ENCODE measurements around the gene PTGDR2.

The PTGDR2 gene

DNA sequence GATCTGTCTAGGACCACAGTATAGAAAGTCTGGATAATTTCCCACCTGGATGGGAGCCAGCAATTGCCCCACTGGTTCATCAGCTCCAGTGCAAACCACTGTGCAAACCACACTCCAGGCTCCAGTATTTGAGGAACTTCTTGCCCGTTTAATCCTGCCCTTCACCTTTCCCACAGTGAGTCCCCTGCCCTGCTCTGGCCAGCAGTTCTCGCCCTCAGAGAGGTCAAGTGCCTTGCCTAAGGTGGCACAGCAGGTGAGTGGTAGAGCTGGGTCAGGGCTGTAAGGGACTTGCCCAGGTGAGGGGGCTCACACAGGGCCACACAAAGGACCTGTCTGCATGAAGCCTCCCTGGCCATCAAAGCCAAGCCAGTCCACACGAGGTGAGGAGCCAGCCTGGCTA, 46.5 kb downstream of the PTGDR2 start:
- no peak for DNase-seq

DNA sequence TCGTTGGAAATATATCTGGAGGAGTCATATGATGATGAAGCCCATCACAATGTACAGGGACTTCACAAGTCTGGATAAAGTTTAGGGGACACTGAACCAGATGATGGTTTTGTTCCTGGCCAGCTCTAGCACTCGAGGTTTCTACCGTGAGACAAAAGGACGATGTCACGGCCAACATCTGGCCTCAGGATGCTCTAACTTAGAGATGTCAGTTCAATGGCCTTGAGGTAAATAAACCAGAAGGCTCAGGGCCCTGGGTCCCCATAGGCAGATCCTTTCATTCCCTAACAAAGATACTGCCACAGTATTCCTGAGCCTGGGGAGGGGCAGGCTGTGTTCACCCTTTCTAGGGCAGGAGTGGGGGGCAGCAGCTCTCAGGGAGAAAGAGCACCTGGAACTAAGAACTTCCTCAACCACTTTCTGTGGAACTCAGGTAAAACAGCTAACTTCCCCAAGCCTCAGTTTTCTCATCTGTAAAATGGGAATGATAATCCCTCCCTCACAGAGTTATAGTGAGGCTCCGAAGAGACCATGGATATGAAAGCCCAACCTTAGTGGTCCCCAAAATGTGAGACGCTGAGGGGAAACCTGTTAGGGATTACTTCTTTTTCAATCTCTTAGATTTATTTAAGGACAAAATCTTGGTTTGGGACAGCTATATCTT, 52.3 kb downstream of the PTGDR2 start:
- no peak for DNase-seq

DNA sequence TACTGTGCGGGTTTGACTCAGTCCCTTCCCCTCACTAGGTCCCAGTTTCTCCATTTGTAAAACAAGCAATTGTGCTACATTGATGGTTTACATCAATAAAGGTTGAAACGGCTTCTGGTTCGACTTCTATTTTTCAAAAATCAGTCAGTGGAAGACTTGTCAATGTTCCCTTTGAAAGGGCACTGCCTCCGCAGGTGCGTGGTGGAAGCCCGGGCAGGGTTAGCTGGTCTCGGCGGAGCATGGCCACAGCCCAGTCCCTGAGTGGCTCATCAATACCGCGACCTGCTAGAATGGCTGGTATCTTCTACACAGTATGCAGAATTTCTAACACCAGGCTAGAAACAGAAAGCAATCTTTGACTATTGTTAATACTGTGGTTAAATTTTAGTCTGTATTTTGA, 54.6 kb downstream of the PTGDR2 start:
- no peak for DNase-seq

Data from HCEC 1CT (cell line).